ENCODE data around the gene PELO.

DNA sequence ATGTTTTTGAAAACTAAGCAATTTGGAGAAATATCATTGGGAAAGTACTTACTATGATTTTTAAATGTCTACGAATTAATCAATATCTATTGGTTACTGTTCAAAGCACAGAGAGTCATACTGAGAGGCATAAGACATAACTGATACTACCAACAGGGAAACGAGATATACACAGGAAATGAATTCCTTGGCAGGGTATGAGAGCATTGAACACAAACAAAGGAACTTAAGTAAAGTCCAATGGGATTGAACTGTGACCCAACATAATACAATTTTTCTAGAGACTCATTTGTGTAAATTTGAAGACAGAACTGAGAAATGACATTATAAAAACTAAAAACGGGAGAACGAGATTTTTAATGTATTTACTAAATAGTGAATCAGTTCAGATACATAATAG lies 1.3 kb upstream of the PELO start:
- TF ChIP-seq, protein P1, sequence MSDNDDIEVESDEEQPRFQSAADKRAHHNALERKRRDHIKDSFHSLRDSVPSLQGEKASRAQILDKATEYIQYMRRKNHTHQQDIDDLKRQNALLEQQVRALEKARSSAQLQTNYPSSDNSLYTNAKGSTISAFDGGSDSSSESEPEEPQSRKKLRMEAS (IDR thresholded peaks at IDR 0.05; ENCODE audit: low read depth, low read length) = no peak
- TF ChIP-seq CTCF (IDR thresholded peaks at IDR 0.05; ENCODE audit: low read depth, low read length) (no peak), MYC (IDR thresholded peaks at IDR 0.05; ENCODE audit: low read depth, low read length) (no peak), POLR2A (IDR thresholded peaks at IDR 0.05; ENCODE audit: extremely low read depth, insufficient read length) (no peak)
